Measurements from ENCODE around the gene ZSWIM1. TPM values are rescaled to one million over a fixed set of nuclear protein-coding genes. Genes with fewer than 3 reads are reported as not detected.

ZSWIM1 gene
- total RNA-seq, 1 donor from 2014 or later, result 9.6 TPM

- no peak overlapping the region for H3K4me3 ChIP-seq
- no peak for ATAC-seq
- H3K27ac ChIP-seq, result no peak overlapping the region
- H3K36me3 ChIP-seq, result no peaks in the 10 kb centered on the region
- no peaks in the 10 kb centered on the region for H3K4me1 ChIP-seq
- intact Hi-C loops (cut with DNase I), result no loop called here
- H3K9me3 ChIP-seq, result no peaks in the 10 kb centered on the region
- TF ChIP-seq, protein P1, sequence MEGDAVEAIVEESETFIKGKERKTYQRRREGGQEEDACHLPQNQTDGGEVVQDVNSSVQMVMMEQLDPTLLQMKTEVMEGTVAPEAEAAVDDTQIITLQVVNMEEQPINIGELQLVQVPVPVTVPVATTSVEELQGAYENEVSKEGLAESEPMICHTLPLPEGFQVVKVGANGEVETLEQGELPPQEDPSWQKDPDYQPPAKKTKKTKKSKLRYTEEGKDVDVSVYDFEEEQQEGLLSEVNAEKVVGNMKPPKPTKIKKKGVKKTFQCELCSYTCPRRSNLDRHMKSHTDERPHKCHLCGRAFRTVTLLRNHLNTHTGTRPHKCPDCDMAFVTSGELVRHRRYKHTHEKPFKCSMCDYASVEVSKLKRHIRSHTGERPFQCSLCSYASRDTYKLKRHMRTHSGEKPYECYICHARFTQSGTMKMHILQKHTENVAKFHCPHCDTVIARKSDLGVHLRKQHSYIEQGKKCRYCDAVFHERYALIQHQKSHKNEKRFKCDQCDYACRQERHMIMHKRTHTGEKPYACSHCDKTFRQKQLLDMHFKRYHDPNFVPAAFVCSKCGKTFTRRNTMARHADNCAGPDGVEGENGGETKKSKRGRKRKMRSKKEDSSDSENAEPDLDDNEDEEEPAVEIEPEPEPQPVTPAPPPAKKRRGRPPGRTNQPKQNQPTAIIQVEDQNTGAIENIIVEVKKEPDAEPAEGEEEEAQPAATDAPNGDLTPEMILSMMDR (IDR thresholded peaks at IDR 0.05), result no peak
- DNase-seq, result no peak
- no peaks in the 10 kb centered on the region for H3K27me3 ChIP-seq
These were observed 17.2 kb upstream of the ZSWIM1 start for GRCh38 chr20:45863543-45864470.

GRCh38 chr20:45866454-45866853, 14.6 kb upstream of the ZSWIM1 start:
- no peak overlapping the region for H3K27ac ChIP-seq
- no peak overlapping the region for H3K4me3 ChIP-seq
- TF ChIP-seq, protein P1 (IDR thresholded peaks at IDR 0.05), result no peak
- DNase-seq (no peak), ATAC-seq (no peak)
- no peaks in the 10 kb centered on the region for H3K27me3 ChIP-seq
- H3K36me3 ChIP-seq, result no peaks in the 10 kb centered on the region
- no peaks in the 10 kb centered on the region for H3K9me3 ChIP-seq
- intact Hi-C loops (cut with DNase I), result no loop called here
- no peaks in the 10 kb centered on the region for H3K4me1 ChIP-seq

GRCh38 chr20:45867136-45867818, 13.8 kb upstream of the ZSWIM1 start:
- intact Hi-C loops (cut with DNase I), result no loop called here
- TF ChIP-seq, protein P1 (IDR thresholded peaks at IDR 0.05), result no peak

GRCh38 chr20:45867819-45868176, 13.2 kb upstream of the ZSWIM1 start:
- Histone ChIP-seq H3K4me1 (no peaks in the 10 kb centered on the region), H3K27ac (no peak overlapping the region), H3K36me3 (no peaks in the 10 kb centered on the region), H3K27me3 (no peaks in the 10 kb centered on the region), H3K4me3 (no peak overlapping the region), H3K9me3 (no peaks in the 10 kb centered on the region)
- TF ChIP-seq, protein P1 (IDR thresholded peaks at IDR 0.05), result no peak
- DNase-seq (no peak), ATAC-seq (no peak)
- intact Hi-C loops (cut with DNase I), result no loop called here

More at GRCh38 chr20:45867136-45867818, 13.8 kb upstream of the ZSWIM1 start:
- ATAC-seq (no peak), DNase-seq (no peak)
- Histone ChIP-seq H3K36me3 (no peaks in the 10 kb centered on the region), H3K27me3 (no peaks in the 10 kb centered on the region), H3K9me3 (no peaks in the 10 kb centered on the region), H3K4me3 (no peak overlapping the region), H3K4me1 (no peaks in the 10 kb centered on the region), H3K27ac (no peak overlapping the region)

GRCh38 chr20:45872626-45873025, 8.4 kb upstream of the ZSWIM1 start:
- no peaks in the 10 kb centered on the region for H3K27me3 ChIP-seq
- H3K4me3 ChIP-seq, result no peak overlapping the region
- no peak for DNase-seq
- no peak overlapping the region for H3K27ac ChIP-seq
- TF ChIP-seq, protein P1 (IDR thresholded peaks at IDR 0.05), result no peak
- intact Hi-C loops (cut with DNase I), result no loop called here
- no peaks in the 10 kb centered on the region for H3K4me1 ChIP-seq
- peaks cover 6% of the 10 kb centered on the region for H3K36me3 ChIP-seq
- H3K9me3 ChIP-seq, result no peaks in the 10 kb centered on the region
- no peak for ATAC-seq
